HG02642 (cell line): Measurements from ENCODE around the gene TGFBI.

Experiments
- ATAC-seq: cut with Tn5 transposase; IDR thresholded peaks from one replicate; pipeline ENCODE4 v1.9.1; 2021; ENCODE audit warnings: mild to moderate bottlenecking; ENCODE audit not compliant: unreplicated experiment, poor library complexity

TGFBI gene

DNA sequence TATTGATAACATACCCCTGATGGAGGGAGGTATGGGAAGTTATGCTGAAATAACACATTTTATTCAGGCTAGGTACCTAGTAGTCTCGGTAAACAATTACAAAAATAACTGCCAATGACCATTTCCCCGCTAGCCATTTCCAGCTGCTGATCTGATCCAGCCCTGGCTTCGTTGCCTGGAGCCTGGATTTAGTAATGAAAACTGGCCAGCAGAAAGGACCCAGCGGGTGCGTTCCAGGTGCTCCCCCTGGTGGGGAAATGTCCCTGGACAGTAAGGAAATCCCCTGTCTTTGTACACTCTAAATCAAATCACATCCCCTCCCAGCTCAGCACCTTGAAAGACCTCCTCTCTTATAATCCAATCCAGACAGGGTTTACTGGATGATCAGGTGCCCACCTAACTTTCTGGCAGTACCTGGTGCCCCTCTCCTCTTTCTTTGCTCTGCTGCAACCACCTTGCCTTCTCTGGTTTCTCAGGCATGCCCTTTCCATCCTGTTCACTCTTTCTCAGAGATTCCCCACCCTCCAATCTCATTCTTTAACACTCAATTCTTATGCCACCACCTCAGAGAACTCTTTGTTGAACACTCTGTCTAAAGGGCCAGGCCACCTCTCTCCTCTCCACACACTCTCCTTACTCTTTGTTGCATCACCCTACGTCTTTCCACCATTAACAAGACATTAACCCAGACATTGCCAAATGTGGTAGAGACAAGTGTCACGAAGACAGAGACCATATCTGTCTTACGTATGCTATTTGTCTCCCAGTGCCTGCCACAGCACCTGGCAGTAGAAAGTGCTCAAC is 53.8 kb downstream of the TGFBI start:
- no peak for ATAC-seq

DNA sequence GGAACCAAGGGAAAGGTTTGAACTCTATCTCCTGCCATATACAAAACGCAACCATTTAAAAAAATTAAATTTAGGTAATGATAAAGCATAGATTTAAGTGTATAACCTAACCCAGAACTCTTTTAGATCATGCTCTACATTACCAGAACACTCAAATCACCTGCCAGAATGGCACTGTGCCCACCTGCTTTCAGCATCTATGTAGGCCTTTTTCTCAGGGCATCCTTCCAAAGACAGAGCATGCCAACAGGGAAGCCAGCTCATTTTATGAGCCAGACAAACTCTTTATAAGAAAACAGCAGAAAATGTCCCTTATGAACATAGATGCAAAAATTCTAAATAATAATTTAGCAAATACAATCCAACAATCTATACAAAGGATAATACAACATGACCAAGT is 55.9 kb downstream of the TGFBI start:
- no peak for ATAC-seq

DNA sequence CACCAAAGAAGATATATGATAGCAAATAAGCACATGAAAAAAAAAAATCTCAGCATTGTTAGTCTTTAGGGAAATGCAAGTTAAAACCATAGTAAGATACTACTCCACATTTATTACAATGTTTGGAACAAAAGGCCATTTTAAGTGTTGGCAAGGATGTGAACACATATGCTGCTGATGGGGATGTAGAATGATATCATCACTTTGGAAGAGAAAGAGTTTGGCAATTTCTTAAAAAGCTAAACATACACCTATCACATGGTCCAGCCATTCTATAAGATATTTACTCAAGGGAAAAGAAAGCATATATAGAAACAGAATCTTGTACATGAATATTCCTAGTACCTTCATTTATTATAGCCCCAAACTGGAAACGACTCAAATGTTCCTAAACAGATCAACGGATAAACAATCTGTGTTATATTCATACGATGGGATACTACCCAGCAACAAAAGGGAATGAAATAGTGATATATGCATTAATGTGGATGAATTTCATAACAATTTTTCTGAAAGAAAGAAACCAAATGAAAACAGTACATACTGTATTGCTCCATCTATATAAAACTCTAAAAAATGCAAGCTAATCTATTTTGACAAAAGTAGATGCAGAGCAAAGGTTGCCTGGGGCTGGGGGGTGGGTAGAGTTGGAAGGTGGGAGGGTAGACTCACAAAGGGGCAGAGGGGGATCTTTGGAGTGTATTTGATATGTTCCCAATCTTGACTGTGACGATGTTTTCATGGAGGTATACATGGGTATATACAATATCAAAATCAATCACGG is 58.2 kb downstream of the TGFBI start:
- no peak for ATAC-seq

DNA sequence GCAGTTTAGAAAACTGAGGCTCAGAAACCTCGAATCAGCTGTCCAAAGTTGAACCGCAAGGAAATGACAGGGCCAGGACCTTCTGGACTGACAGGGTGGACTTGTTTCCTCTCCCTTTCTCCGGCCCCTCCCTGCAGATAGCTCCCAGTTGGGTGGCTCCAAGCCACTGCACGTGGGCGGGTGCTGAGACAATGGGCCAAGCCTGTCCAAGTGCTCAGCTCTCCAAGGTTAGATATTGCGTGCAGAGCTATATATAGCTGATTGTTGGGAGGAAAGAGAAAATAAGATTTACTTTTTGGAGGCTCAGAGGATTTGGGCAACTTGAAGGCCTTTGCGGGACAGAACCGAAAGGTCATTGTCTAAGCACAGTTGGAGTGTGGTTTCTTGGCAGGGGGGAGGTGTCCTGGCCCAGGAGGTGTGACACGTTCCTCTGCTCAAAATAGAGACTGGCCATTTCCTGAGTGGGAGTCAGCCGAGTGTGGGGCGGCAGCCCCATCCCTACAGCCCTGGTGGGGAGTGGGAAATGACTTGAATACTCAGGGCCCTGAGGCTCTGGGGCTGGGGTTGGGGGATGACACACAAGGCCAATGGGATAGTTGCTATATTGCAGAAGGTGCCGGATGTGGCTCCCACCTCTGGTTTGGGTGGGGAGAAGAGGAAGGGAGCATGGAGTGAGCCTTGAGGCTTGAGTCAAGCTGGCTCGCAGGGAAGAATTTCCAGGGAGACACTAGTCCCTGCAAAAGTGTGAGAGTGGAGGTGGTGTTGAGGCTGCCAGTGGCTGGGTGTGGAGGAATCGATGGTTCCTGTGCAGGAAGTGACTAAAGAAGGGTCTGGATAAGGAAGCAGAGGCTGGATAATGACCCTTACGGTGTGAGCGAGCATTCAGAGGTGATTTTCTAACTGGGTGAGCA is 59.4 kb downstream of the TGFBI start:
- no peak for ATAC-seq

DNA sequence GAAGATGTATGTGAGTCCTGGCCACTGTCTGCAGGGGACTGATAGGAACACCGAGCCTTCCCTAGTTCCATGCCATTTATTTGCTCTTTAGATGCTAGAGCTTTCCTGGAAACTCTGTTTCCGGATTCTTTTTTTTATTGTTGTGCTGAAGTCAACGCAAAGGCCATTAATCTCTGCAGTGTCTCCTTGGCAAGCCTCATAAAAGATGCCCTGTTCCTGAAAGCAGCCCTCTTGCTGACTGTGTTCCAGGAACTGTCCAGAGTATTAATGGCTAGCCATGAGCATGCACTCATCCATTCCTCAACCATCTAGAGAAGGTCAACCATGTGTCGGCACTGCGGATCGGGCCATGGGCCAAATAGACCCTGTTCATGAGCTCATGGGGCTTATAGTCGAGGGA is 61.0 kb downstream of the TGFBI start:
- no peak for ATAC-seq

DNA sequence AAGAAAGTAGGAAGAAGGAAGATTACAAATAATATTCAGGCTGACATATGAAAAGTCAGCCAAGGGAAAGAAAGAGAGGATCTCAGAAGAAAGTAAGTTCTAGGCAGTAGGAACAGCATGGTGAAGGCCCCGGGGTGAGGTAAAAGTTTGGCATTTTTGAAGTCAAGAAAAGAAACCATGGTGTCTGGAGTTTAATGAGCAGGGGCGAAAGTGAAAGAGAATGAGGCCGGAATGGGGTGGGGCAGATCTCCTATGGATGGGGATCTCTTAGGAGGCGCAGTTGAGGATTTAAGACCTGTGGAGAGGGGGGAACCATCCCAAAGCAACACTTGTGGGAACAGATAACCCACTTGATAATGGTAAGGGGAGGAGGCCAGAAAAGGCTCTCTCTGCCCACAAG is 61.5 kb downstream of the TGFBI start:
- no peak for ATAC-seq

DNA sequence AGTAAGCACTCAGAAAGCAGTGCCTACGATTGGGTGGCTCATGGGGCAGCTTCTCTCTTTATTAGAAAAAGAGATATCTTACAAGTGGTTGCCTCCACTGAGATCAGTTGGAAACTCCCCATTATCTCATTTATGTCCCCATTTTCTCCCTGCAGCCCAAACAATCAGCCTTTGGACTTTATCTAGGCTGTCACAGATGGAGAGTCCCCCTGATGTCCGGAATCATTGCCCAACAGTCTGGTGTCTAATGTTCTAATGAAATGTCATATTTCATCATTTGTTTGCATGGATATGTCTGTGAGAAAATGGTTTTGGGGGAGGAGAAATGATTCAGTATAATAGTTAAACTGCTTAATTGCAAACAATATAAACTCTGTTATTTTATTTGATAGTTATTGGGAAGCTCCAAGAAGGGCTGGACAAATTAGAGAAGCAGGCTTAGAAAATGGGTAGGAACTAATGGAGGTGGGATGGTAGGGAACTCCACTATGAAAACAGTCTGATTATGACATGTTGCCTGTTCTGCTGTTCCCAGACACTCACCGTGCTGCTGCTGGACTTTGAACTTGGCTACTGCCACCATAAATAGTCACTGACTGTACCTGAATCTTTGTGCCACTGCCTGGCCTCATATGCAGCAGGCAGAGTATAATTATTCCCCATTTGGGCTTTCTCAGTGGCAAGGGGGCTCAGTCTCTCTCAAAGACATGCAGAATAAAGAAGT is 65.6 kb downstream of the TGFBI start:
- no peak for ATAC-seq

DNA sequence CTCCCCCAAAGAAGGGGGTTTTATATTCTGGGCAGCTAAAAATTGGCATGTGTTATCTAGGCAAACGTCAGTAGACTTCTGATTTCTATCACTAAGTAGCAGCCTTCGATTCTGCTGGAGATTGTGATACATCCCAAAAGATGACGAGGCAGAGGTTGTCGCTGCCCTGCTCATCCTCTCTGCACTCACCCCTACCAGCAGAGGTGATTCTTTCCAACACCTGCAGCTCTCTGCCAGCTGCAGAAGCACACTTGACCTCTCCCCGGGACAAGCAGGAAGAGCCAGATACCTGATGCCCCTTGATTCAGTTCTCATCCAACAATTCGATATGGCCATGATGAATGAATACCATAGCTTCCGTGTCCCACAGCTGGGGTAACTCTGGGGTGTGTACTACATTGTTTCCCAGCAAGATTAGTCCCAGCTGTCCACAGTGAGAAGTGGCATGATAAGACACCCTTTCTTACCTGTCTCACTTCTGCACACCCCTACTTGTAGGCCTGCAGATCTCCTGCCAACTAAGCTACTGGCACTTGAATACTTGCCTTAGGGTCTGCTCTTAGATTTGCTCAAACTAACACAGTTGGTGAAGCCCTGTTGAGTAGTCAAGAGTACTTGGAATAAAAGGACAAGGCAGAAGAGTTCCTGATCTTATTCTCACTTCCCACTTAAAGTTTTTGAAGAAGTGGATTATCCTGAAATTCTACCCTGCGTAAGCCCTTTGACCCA is 66.3 kb downstream of the TGFBI start:
- no peak for ATAC-seq

DNA sequence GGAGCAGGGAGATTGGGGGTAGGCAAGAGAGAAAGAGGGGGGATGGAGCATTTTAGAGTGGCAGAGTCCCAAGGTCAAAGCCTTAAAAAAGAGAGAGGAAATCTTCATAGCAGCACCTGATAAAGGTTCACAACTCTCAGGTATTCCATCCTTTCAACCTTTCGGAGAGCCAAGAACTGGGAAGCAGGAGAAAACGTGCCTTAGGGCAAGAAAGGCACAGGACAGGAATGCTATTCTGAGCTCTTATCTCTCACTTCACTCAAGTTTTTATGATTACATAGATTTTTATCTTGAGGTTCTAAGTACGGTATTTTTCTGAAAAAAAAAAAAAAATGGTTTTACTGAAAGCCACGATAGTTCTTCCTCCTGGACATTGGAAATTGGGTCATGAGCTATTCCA is 69.4 kb downstream of the TGFBI start:
- no peak for ATAC-seq

DNA sequence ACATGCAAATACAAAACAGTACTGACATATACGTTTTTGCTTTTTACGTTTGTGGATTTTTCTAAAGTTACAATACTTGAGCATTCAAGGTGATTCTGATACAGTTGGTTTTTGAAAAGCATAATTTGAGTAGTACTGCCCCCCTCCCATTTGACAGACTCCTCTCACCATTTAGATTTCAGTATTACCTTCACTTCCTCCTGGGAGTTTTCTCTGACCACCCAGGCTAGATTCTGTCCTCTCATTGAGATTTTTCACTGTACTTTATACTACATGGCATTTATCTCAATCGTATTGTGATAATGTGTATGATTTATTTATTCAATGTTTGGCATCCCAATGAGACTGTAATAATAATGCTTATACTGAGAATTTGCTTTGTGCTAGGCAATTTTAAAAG is 71.1 kb downstream of the TGFBI start:
- no peak for ATAC-seq

DNA sequence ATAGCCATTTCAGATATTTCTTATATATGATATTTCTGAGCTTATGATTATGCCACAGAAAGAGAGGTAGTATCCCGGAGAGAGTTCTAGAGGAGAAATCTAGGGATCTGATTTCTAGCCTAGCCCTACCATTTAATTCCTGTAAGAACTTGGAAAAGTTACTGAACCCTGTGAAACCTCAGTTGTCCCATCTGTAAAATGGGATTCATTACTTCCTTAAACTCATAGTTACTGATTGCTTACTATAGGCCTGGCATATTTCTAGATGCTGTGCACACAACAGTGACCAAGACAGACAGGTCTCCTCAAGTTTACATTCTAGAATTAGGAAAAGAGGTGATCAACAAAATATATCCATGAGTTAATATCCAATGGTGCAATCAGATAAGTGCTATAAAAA is 73.1 kb downstream of the TGFBI start:
- no peak for ATAC-seq

DNA sequence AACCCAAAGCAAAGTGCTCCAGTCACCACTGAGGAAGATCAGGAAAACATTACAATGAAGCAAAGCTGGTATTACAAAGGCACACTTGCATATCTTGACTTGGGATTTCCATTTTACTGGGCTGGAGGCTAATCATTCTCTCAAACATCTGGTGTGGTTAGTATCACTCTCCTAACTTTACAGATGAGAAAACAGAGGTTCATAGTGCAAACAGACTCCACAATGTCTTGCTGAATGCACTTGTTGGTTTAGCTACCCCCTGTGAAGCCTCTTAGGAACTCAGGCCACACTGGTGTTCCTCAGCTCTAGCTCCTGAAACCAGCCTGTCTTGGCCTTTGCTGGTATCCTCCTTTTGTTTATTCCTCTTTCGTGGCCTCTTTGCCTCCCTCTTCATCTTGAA is 74.3 kb downstream of the TGFBI start:
- peak; percentile 68 for ATAC-seq

DNA sequence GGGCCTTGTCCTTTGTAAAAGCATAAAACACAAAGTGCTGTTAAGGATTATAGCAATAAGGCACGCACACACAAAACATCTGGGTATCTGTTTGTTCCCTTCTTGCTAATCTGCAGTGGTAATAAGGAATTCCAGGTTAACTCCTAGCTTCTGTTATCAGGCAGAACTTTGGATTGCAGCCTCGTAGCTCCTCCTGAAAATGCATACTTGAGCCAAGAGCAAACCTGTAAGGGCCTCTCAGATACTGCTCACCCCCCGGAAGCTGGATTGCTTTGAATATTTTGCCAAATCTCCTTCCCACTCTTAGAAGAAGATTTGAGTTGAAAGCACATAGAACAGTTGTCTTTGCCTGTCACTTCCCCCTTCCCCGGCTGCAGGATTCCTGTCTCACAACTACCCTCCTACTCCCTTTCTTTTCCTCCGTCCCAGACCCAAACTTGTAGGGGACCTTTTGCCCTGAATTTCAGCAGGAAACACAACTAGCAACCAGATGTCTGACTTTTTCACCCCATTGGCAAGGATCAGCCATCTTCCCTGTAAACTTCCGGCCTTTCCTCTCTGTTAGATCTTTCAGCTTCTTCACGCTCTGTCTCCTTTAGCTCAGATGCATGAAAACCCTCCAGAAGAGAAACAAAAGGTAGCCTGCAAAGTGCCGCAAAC is 75.6 kb downstream of the TGFBI start:
- ATAC-seq, result no peak

DNA sequence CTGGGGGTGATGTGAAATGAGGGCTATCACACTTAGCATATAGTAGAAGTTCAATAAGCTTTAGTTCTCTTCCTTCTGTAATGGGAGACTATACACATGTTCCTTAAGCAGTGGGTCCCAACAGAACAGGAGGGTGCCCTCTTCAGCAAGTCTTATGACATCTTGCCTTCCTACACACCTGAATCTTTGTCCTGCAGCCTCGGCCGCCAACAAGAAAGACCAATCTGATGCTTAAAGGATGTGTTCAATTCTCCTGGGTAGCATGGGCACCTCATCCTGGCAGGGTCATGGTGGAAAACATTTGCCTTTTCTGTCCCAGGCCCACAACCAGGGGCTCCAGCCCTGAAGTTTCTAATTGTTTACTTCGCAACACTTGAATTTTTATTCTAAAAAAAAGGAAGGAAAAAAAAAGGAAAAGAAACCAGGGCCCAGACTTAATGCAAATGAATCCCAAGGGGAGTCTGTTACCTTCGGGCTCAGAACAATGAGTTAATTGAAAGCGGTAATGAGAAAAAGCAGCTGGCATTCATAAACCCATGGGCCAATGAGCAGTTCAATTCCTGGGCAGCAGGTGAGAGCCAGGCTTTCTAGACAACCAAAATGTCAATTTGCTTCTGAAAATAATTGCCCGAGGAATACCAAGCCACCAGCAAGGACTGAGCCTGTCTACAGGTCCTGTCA is 77.7 kb downstream of the TGFBI start:
- ATAC-seq, result no peak

DNA sequence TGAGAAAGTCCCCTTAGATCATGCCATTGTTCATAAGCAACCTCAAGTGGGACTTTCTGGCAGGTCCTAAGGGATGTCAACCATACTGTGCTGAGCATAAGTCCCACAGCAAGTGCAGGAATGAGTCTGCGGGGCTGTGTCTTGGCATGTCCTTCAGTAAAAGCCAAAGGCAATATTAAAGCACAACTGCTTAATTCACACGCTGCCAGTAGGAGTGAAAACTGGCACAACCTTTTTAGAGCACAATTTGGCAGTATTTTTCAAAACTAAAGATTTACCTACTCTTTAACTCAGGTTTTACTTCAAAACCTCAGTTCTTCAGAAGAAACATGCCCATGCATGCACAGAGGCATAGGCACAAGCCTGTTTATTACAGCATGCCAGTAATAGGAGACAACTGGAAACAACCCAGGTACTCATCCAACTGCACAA is 79.4 kb downstream of the TGFBI start:
- peak; percentile 75 for ATAC-seq

DNA sequence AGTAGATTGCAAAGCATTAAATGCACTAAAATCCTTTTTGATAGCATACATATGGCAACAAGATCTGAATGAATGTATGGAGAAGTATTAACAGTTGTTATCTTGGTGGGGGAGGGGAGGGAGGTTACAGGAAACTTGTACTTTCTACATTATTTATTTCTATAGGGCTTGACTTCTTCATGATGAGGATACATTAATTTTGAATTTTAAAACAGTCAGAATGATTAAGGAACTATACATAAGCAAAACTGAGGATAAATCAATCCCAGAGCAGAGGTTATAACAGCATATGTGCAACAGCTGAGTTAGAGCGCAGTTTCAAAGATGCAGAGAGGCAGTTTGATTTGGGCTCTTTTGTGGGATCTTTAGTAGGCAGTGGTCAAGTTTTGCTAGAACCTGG is 80.0 kb downstream of the TGFBI start:
- ATAC-seq, result no peak

DNA sequence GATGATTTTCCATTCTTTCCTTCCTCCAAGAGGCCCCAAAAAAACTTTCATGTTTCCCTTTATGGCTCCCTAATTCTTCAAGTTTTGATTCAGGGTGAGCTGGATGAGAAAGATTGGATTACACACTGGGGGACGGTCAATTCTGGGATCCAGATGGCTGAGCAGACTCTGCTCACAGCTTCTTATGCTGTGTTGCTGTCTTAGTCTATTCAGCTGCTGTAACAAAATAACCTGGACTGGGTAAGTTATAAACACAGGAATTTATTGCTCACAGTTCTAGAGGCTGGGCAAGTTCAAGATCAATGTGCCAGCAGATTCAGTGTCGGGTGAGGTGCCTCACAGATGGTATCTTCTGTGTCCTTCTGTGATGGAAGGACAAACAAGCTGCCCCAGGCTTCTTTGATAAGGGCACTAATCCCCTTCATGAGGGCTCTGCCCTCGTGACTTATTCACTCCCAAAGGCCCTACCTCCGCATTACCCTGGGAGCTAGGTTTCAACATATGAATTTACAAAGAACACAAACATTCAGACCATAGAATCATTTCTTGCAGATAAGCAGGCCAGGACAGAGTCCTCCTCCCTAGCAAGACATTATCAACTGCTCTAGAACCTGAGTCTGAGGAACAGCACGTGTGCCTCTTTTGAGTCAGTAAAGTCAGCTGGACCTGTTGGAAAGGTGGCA is 80.8 kb downstream of the TGFBI start:
- ATAC-seq, result no peak
